SK-N-SH (cell line): Measurements from ENCODE around the gene HIPK4. TPM values are rescaled to one million over a fixed set of nuclear protein-coding genes. Genes with fewer than 3 reads are reported as not detected.

Source experiments
- CTCF ChIA-PET: fragments of 300-600, 350-600 bp; formaldehyde crosslinking; extraction: SDS; loops from one replicate; lab custom pipeline; 2021; lab: Yijun Ruan, JAX
- POLR2A ChIA-PET: fragments of 350-600 bp; sonication (Branson Sonifier 250); formaldehyde crosslinking; extraction: SDS; loops from one replicate; lab custom pipeline; 2020; ENCODE audit warnings: antibody characterized with exemption, inconsistent platforms; lab: Yijun Ruan, JAX
- DNase-seq: peaks from one replicate; pipeline ENCODE4 v3.0.0; 2012
- H2AFZ ChIP-seq: fragments of 200-600 bp; sonication (generic); 2 replicates; pipeline ENCODE4 v1.8.1; 2016; ENCODE audit warnings: antibody characterized with exemption, mild to moderate bottlenecking, low read depth
- H3F3A ChIP-seq: fragments of 200-600 bp; sonication (generic); replicated peaks from 2 replicates; pipeline ENCODE3; 2016; ENCODE audit warnings: antibody characterized with exemption, mild to moderate bottlenecking; ENCODE audit not compliant: insufficient read depth
- H3K27ac ChIP-seq, 2 experiments: fragments of 200-500 bp in 1 of 2; fragments of 200-600 bp in 1 of 2; sonication (Bioruptor generic) in 1 of 2; sonication (generic), shearing (Covaris generic) in 1 of 2; 2 replicates each; pipeline versions ENCODE4 v1.5.1 to v1.6.1; 2014 to 2016; ENCODE audit warnings: low read depth in 2 of 2, inconsistent platforms in 1 of 2, low read length in 1 of 2, mild to moderate bottlenecking in 1 of 2, mixed read lengths in 1 of 2
- H3K27me3 ChIP-seq: fragments of 200-600 bp; sonication (generic), shearing (Covaris generic); 2 replicates; pipeline ENCODE4 v1.6.1; 2016; ENCODE audit warnings: mixed run types; ENCODE audit not compliant: insufficient read depth
- H3K36me3 ChIP-seq, 2 experiments: fragments of 200-500 bp in 1 of 2; fragments of 200-600 bp in 1 of 2; sonication (Bioruptor generic) in 1 of 2; sonication (generic) in 1 of 2; replicated peaks in 1 of 2; 2 replicates each; pipeline versions ENCODE3 to v1.5.1; 2014 to 2016; ENCODE audit warnings: low read length in 1 of 2, mild to moderate bottlenecking in 1 of 2; ENCODE audit not compliant: insufficient read depth in 2 of 2, control insufficient read depth in 1 of 2
- H3K4me1 ChIP-seq, 2 experiments: fragments of 200-500 bp in 1 of 2; fragments of 200-600 bp in 1 of 2; sonication (Bioruptor generic) in 1 of 2; sonication (generic), shearing (Covaris generic) in 1 of 2; 2 replicates each; pipeline versions ENCODE4 v1.5.1 to v1.6.1; 2014 to 2016; ENCODE audit warnings: low read depth in 1 of 2, low read length in 1 of 2, mixed run types in 1 of 2; ENCODE audit not compliant: insufficient read depth in 2 of 2, control insufficient read depth in 1 of 2
- H3K4me2 ChIP-seq: fragments of 200-600 bp; sonication (generic), shearing (Covaris generic); 2 replicates; pipeline ENCODE4 v1.6.1; 2017; ENCODE audit warnings: mixed run types
- H3K4me3 ChIP-seq, 2 experiments: fragments of 200-500 bp in 1 of 2; fragments of 200-600 bp in 1 of 2; sonication (Bioruptor generic) in 1 of 2; sonication (generic), shearing (Covaris generic) in 1 of 2; 2 replicates each; pipeline versions ENCODE4 v1.5.1 to v1.8.1; 2014 to 2016; ENCODE audit warnings: low read depth in 2 of 2, inconsistent platforms in 1 of 2, low read length in 1 of 2, mild to moderate bottlenecking in 1 of 2, mixed read lengths in 1 of 2, moderate library complexity in 1 of 2
- H3K79me2 ChIP-seq: fragments of 200-600 bp; sonication (generic); 2 replicates; pipeline ENCODE4 v1.8.1; 2017; ENCODE audit warnings: mild to moderate bottlenecking; ENCODE audit not compliant: insufficient read depth
- H3K9ac ChIP-seq: fragments of 200-600 bp; sonication (generic); 2 replicates; pipeline ENCODE4 v1.6.1; 2017; ENCODE audit warnings: mixed run types
- H3K9me2 ChIP-seq: fragments of 200-600 bp; sonication (generic); 2 replicates; pipeline ENCODE4 v1.6.1; 2017; ENCODE audit warnings: mixed run types
- H3K9me3 ChIP-seq: fragments of 200-600 bp; sonication (generic); 2 replicates; pipeline ENCODE4 v1.6.1; 2017; ENCODE audit warnings: mixed run types, mild to moderate bottlenecking, moderate library complexity
- H4K20me1 ChIP-seq: fragments of 200-600 bp; sonication (generic); 2 replicates; pipeline ENCODE4 v1.6.1; 2017; ENCODE audit warnings: mild to moderate bottlenecking, mixed run types; ENCODE audit not compliant: insufficient read depth
- CHD2 ChIP-seq: fragments of 150-350 bp; IDR thresholded peaks from 2 replicates; pipeline ENCODE4 v1.6.1; 2018; ENCODE audit warnings: low read length; ENCODE audit not compliant: partially characterized antibody
- CTCF ChIP-seq: fragments of 200-600 bp; sonication (generic); IDR thresholded peaks from 2 replicates; pipeline ENCODE4 v1.6.1; 2017; ENCODE audit warnings: antibody characterized with exemption, mild to moderate bottlenecking, moderate library complexity
- ELF1 ChIP-seq: IDR thresholded peaks from 2 replicates; pipeline ENCODE4 v1.4.0; 2012
- EZH2phosphoT487 ChIP-seq: fragments of 200-600 bp; sonication (generic); IDR thresholded peaks from 2 replicates; pipeline ENCODE4 v1.6.1; 2017; ENCODE audit warnings: low read depth, mixed run types, mild to moderate bottlenecking, antibody characterized with exemption, moderate library complexity, borderline replicate concordance
- FOXJ3 ChIP-seq: sonication (generic); formaldehyde crosslinking; IDR thresholded peaks from 2 replicates; pipeline ENCODE4 v1.5.1; 2020; ENCODE audit warnings: mild to moderate bottlenecking, missing genetic modification reagents
- GABPA ChIP-seq: IDR thresholded peaks from 2 replicates; pipeline ENCODE4 v1.4.0; 2012; ENCODE audit warnings: low read depth, mild to moderate bottlenecking
- GATA2 ChIP-seq: sonication (generic); formaldehyde crosslinking; IDR thresholded peaks from 2 replicates; pipeline ENCODE4 v1.5.0; 2020; ENCODE audit warnings: mild to moderate bottlenecking, missing genetic modification reagents
- MXI1 ChIP-seq: IDR thresholded peaks from 2 replicates; pipeline ENCODE4 v1.6.1; 2012; ENCODE audit warnings: mild to moderate bottlenecking, low read depth, low read length, improper control_type of control experiment
- NRF1 ChIP-seq: IDR thresholded peaks from 2 replicates; pipeline ENCODE4 v1.6.1; 2012; ENCODE audit warnings: low read depth, mild to moderate bottlenecking, low read length
- RAD21 ChIP-seq: IDR thresholded peaks from 2 replicates; pipeline ENCODE4 v1.6.1; 2012; ENCODE audit warnings: mild to moderate bottlenecking, low read length
- RCOR1 ChIP-seq: fragments of 150-350 bp; IDR thresholded peaks from 2 replicates; pipeline ENCODE4 v1.6.1; 2017; ENCODE audit warnings: antibody characterized with exemption, low read length
- REST ChIP-seq: IDR thresholded peaks from 2 replicates; pipeline ENCODE4 v1.6.1; 2012; ENCODE audit warnings: mild to moderate bottlenecking, low read depth, low read length, moderate library complexity
- RXRA ChIP-seq: IDR thresholded peaks from 2 replicates; pipeline ENCODE4 v1.4.0; 2012; ENCODE audit warnings: low read depth, mild to moderate bottlenecking, borderline replicate concordance
- SIN3A ChIP-seq: IDR thresholded peaks from 2 replicates; pipeline ENCODE4 v1.6.1; 2012; ENCODE audit warnings: low read depth, mild to moderate bottlenecking, low read length, moderate library complexity, borderline replicate concordance
- SMC3 ChIP-seq: IDR thresholded peaks from 2 replicates; pipeline ENCODE4 v1.6.1; 2012; ENCODE audit warnings: low read depth, low read length, improper control_type of control experiment
- TCF12 ChIP-seq: IDR thresholded peaks from 2 replicates; pipeline ENCODE4 v1.4.0; 2012
- USF2 ChIP-seq: fragments of 150-350 bp; IDR thresholded peaks from 2 replicates; pipeline ENCODE4 v1.6.1; 2017; ENCODE audit warnings: antibody characterized with exemption, low read length, low read depth, borderline replicate concordance
- WGBS: methylation state at CpG from one replicate; pipeline ENCODE4 v1.1.6; 2017; ENCODE audit warnings: low lambda C conversion rate; 5-methylcytosine and 5-hydroxymethylcytosine counted together
- polyA plus RNA-seq, 3 experiments: library from polyadenylated mRNA; depleted of rRNA; stranded (reverse); fragments of >200 nt; gene quantifications; 2 replicates each; pipeline ENCODE4 v1.2.3, GENCODE V29; 2012
- TF ChIP-seq, protein P1 (sequence below): fragments of 150-350 bp; IDR thresholded peaks from 2 replicates; pipeline ENCODE4 v1.6.1; 2016; ENCODE audit warnings: mild to moderate bottlenecking, low read depth, low read length

HIPK4 gene
- polyA plus RNA-seq, 1 of the 3 experiments (the other 2 are of a cell fraction): 0.23 TPM

GRCh38 chr19:40356681-40357595 lies 33.0 kb downstream of the HIPK4 start:
- no peak for TF ChIP-seq RXRA
- TF ChIP-seq, protein P1, sequence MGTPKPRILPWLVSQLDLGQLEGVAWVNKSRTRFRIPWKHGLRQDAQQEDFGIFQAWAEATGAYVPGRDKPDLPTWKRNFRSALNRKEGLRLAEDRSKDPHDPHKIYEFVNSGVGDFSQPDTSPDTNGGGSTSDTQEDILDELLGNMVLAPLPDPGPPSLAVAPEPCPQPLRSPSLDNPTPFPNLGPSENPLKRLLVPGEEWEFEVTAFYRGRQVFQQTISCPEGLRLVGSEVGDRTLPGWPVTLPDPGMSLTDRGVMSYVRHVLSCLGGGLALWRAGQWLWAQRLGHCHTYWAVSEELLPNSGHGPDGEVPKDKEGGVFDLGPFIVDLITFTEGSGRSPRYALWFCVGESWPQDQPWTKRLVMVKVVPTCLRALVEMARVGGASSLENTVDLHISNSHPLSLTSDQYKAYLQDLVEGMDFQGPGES: no peak
- TF ChIP-seq MXI1: no peak
- no peak for TF ChIP-seq CHD2
- no peak for TF ChIP-seq TCF12
- no peak for TF ChIP-seq CTCF
- no peak for TF ChIP-seq USF2
- TF ChIP-seq RAD21: no peak
- TF ChIP-seq EZH2phosphoT487: no peak
- no peak for TF ChIP-seq NRF1
- TF ChIP-seq GABPA: no peak
- no peak for TF ChIP-seq REST
- no peak for TF ChIP-seq GATA2 (CRISPR knock-in tag)
- TF ChIP-seq SMC3: no peak
- TF ChIP-seq ELF1: no peak
- no peak for TF ChIP-seq SIN3A
- TF ChIP-seq FOXJ3 (CRISPR knock-in tag): no peak
- TF ChIP-seq RCOR1: no peak
- no peak for DNase-seq
- 89% methylated on average over 6 of the region's 6 CpGs for WGBS
- Histone ChIP-seq H3K9me3 (no peaks in the 10 kb centered on the region), H4K20me1 (no peaks in the 10 kb centered on the region), H3K4me2 (no peak overlapping the region), H3K27ac (no peak overlapping the region), H2AFZ (no peak overlapping the region), H3K79me2 (peaks cover 3% of the 10 kb centered on the region), H3K9me2 (no peaks in the 10 kb centered on the region), H3F3A (no peaks in the 10 kb centered on the region), H3K4me3 (no peak overlapping the region), H3K4me1 (no peaks in the 10 kb centered on the region; a peak in 1 of 4 replicates), H3K36me3 (no peaks in the 10 kb centered on the region), H3K27me3 (no peaks in the 10 kb centered on the region), H3K9ac (no peak overlapping the region)
- ChIA-PET POLR2A (interaction anchor here (1.0 kb wide), 1 partner anchor 9 kb away, joined by 3 read pairs; no protein-coding TSS in a partner anchor), CTCF (no interaction called here)
